NCI-H1436 treated with DMSO at 0.1 percent for 48 hours (cell line): ENCODE measurements around the gene L3MBTL1.
"Not testable (repeated sequence)": the region's sequence is repeated elsewhere in the genome, so short reads cannot be mapped to it uniquely, and the experiment has no call there.

Experiments
- DNase-seq: peaks from one replicate; lab custom pipeline; 2025; lab: John Stamatoyannopoulos, UW

Gene L3MBTL1

GRCh38 chr20:43507150-43508080 lies at the start of gene L3MBTL1:
L3MBTL1 (plus strand) TSS chr20:43507697; CDS start chr20:43513504, 5,807 bp downstream.
- DNase-seq, result no peak

DNA sequence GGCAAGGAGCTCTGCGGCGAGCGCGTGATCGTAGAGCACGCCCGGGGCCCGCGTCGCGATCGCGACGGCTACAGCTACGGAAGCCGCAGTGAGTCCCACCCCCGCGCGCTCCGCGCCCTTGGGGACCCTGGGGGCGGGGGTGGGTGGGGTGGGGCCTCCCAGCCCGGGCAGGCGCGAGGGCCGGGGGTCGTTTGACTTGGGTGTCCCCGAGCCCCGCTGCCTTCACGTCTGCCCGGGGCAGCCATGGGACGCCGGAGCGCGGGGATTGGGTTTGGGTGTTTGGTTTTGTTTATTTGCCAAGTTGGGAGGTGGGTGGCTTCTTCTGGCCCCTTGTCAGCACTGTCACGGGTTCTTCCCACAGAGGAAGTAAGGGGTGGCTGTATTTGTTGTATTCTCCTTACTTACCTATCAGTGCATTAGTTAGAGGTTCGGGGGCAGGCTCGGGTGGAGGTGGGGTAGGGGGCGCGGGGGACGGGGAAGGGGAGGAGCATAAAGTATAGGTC lies 49.0 kb upstream of the L3MBTL1 start:
- DNase-seq, result no peak

DNA sequence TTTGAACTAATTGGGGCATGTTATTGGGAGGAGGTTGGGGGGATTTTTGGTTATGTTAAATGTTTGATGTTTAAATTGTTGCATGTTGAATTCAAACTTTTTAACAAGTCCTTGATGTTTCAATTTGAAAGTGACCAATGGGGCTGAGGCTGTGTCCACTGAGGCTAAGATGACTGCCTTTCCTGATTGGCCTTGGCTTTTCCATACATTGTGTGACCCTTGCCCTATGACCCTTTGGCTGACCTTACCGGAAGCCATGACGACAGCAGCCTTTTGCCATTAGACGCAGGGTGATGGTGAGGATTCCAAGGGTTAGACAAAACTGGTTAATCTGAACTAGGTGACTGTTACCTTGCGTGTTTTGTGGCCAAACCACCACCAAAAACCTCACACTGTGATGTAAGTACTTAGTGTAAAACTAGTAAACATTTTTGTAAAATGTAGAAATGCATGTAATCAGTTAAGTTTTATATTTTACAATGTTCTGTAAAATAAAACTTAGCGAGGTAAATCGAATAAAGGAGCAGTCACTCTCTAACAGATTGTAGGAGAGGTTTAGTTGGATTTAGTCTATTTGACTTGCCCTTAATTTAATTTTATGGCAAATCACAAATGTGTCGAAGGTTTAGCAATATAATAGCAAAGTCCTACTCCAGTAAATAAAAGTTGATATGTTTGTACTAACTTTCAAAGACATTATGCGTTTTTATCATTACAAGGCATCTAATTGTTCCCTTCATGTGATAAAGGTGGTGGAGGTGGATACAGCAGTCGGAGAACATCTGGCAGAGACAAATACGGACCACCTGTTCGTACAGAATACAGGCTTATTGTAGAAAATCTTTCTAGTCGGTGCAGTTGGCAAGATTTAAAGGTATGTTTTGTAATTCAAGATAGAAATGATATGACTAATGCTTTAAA lies 48.2 kb upstream of the L3MBTL1 start:
- no peak for DNase-seq

DNA sequence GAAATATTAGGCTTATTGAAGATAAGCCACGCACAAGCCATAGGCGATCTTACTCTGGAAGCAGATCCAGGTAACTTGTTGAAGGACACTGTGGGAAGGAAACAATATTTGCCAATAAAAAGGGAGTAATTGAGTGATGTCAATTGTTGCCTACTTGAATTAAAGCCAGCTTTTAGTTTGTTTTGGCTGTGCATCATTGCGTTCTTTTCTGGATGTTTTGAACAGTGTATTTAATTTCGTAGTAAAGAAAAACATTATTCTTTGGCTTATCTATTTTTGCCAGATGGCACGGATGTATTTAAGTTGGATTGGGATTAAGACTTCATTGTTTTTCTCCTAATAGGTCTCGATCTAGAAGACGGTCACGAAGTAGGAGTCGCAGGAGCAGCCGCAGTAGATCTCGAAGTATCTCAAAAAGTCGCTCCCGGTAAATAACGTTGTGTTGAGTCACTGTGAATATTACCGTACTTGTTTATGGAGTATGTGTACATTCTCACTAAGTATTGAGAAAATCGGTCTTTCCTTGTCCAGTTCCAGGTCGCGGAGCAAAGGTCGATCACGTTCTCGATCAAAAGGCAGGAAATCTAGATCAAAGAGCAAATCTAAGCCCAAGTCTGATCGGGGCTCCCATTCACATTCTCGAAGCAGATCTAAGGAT lies 47.2 kb upstream of the L3MBTL1 start:
- no peak for DNase-seq

DNA sequence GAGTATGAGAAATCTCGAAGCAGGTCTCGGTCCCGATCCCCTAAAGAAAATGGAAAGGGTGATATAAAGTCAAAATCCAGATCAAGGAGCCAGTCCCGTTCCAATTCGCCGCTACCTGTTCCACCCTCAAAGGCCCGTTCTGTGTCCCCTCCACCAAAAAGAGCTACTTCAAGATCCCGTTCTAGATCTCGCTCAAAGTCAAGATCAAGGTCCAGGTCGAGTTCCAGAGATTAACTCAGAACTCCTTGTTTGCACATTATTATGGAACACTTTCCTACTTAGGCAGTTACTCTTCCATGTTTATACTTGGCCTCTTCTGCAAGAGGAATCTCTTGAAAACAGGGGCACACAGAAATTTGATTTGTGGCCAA lies 46.7 kb upstream of the L3MBTL1 start:
- DNase-seq, result no peak

DNA sequence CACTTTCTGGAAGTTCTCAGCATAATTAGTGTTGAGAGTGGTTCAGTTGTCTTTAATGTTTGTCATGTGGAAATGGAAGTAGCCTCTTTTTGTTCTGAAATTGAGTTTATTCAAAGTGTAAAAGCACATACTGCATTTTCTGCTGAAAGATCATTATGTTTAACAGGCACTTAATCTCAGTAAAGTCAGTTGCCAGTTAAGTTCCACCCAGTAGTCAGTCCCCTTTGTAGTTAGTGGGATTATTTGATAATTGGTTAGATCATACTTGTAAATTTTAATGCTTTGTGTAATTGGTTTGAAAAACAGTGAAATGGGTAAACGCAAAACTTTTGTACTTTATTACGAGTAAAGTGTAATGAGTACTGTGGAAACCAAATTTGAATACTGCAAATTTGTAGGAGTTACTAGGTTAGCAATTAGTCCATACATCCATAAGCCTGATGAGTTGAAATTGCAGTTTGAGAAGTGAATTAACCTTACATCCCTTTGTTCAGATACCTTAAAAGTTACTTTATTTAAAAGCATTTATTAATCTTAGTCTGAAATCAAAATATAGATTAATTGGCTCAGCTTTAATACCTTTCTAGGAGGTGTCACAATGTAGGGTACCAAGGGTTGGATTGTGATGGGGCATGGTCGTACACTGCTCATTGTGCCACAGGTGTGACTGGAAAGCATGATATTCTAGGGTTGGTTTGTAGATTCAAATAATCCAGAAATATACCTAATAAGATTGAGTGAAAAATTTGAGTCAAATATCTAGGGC lies 45.4 kb upstream of the L3MBTL1 start:
- no peak for DNase-seq

DNA sequence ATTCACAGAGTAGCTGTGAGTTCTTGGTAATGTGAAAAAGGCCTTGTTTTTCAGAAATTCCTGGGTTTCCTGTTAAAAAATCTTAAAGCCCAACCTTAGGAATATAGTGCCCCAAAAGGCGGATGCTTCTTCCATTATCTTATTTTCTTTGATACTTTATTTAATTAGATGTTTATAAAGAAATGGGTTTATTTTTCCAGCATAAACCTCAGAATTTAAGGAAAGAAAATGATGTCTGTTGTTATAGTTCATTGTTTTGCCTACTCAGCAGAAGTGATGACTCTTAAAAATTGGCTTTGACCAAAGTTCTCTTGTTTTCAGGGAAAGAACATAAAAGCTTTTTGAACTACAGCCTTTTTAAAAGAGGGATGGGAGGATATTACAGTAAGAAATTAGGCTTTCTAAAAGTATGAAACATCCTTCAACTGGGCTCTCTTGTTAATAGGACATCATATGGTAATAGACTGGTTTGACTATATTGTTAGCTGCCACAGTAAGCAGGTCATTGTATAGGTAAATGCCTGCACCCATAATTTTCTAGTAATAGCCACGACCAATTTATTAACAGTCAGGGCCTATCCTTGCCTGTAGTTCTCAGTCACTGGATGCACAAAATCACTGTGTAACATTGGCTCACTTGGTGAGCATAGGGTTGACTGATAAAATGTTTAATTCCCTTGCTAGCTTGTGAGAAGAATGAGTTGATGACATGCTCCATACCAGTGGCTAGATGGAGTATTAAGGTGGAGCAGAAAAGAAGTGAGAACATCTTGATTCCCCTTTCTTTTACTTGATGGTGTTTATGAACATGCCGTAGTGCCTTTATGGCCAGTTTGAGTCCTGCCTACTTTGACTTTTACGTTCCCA lies 44.6 kb upstream of the L3MBTL1 start:
- no peak for DNase-seq

- DNase-seq, result no peak
Observed at GRCh38 chr20:43463527-43464218, 43.8 kb upstream of the L3MBTL1 start.

- DNase-seq, result no peak
Observed at GRCh38 chr20:43464219-43464790, 43.2 kb upstream of the L3MBTL1 start.

DNA sequence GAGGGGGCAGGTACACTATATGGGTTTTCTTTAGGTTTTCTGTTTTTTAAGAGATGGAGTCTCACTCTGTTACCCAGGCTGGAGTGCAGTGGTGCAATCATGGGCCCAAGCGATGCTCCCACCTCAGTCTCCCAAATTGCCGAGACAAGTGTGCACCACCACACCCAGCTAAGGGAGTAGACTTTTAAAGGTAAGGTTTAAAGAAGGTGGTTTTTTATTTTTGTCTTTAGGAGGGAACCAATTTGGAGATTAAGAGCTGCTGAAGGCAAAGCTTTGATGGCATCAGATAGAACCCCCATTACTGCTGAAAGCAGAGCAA lies 41.9 kb upstream of the L3MBTL1 start:
- no peak for DNase-seq

- no peak for DNase-seq
Observed at GRCh38 chr20:43467589-43467988, 39.9 kb upstream of the L3MBTL1 start.

DNA sequence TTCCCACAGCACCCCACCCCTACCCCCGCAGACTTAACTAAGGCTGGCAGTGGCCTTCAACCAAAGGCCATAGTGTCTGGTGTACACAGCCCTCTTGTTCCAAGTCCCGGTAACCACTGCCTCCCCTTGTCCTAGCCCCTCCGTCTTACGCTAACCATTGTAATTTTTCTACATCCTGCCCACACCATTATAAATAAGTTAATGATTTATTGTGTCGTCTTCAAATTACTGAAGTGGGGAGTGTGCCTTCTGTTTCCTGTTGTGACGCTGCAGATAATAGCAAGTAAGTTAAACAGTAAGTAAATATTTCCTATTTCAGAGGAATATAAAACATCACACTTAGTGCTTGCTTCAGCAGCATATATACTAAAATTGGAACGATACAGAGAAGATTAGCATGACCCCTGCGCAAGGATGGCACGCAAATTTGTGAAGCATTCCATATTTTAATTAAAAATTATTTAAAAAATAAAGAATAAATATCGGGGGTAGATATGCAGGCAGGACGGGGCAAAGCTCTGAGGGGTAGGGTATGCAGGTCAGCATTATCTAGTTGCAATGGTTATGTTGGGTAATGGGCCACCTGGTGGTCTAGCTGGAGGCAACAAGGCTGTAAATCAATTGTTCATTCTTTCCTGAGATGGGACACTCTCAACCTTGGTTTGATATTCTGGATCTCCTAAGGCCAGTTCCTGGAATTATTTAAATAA lies 34.7 kb upstream of the L3MBTL1 start:
- DNase-seq, result no peak

DNA sequence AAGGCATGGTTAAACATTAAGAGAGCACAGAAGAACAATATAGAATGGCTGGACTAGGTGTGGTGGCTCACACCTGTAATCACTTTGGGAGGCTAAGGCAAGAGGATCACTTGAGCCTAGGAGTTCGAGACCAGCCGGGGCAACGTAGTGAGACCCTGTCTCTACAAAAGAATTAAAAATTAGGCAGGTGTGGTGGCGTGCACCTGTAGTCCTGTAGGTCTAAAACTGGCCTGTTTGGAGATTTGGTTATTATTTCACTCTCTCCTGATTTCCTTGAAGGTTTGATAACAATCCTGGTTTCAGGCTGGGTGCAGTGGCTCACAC lies 34.2 kb upstream of the L3MBTL1 start:
- no peak for DNase-seq

DNA sequence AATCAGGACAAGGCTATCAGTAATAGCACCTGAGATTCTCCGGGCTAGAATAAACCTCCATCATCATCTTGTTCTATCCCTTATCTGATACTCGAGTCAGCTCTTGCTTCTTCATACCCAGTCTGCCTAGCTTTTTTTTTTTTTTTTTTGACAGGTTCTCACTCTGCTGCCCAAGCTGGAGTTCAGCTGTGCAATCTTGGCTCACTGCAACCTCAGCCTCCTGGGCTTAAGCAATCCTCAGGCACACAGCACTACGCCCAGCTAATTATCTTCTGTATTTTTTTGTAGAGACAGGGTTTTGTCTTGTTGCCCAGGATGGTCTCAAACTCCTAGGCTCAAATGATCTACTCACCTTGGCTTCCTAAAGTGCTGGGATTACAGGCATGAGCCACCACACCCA lies 30.3 kb upstream of the L3MBTL1 start:
- DNase-seq, result no peak

GRCh38 chr20:43477619-43478018 lies 29.9 kb upstream of the L3MBTL1 start:
- DNase-seq, result no peak

GRCh38 chr20:43490038-43490437 lies 17.5 kb upstream of the L3MBTL1 start:
- no peak for DNase-seq

GRCh38 chr20:43492101-43492500 lies 15.4 kb upstream of the L3MBTL1 start:
- no peak for DNase-seq

- no peak for DNase-seq
Observed at GRCh38 chr20:43495388-43495787, 12.1 kb upstream of the L3MBTL1 start.

- not testable (repeated sequence) for DNase-seq
Observed at GRCh38 chr20:43502021-43502420, 5.5 kb upstream of the L3MBTL1 start.
